Measurements from ENCODE around the gene RGPD6.
"Not testable (repeated sequence)": the region's sequence is repeated elsewhere in the genome, so short reads cannot be mapped to it uniquely, and the experiment has no call there.

RGPD6 gene
- 0.62 to 0.81 reads per million in 2 donors for total RNA-seq

DNA sequence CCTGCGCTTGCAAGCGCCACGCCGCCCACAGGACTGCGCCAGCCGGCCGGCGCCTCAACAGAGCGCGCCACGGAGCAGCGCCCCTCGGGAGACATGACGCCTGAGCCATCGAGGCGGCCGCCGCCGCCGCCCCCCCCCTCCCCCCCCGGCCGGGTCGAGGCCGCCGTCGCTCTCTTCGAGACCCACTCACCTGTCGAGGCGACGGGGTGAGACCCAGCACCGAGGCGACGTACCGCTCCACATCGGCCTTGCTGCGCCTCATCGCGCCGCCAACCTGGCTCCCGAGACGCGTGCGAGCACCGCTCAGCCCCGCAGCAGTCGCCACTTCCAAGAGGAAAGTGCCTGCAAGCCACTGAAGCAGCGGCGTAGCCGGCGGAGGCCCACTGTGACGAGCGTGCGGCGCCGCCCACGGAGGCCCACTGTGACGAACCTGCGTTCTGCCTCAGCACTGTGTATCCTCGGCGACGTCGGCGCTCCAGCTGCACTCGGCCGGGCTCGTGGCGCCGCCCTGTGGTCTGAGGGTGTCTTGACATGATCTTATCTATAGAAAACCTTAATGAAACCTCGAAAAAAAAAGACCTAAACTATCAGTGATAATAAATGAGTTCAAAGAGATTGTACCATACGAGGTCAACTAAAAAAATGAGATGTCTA, at the start of gene RGPD6:
Gene RGPD6 (minus strand): TSS at position 460 of the 654 bp plus-strand sequence. CDS start 198 bp downstream, at position 262.
- DNase-seq, result not testable (repeated sequence)

DNA sequence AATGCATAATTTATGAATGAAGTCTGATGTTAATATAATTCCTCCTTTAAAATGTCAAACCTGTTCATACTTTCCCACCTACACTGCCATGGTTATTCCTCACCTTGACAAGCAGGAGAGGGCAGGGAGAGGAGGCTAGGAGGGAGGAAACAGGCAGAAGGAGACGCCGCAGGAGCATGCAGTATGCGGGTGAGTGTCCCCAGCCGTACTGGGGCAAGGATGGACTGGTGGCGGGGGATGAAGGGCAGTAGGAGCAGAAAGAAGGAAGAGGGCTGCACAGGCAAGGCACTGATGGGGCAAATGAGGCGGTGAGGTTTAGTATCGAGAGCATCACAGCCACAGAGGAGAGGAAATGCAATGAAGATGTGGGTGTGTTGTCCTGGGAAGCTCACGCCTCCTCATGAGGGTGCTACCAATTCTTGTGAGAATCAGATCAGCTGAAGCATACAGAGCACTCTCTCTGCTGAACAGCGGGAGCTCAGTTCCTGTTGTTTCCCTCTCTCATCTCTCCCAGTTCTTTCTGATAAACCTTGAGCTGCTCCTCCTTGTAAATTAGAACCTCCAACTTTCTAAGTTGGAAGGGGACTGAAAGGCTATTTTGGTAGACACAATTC, 42.4 kb upstream of the RGPD6 start:
- not testable (repeated sequence) for DNase-seq

DNA sequence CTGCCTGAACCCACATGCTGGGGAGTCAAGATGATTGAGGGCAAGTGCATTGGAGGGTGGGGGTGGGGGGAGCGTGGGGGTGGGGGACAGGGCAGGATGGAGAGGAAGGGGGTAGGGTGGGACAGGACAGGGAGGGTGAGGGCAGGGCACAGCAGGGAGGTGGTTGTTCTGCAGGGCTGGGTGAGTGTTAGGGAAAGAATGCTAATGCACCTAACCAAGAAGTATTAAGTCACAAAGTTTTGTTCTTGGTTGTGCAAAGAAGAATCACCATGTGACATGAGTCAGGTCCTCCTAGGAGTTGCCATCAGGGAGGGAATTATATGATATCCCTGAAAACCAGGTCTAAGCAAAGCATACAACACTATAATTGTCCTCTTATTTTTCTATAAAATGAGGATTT, 36.9 kb upstream of the RGPD6 start:
- not testable (repeated sequence) for DNase-seq

DNA sequence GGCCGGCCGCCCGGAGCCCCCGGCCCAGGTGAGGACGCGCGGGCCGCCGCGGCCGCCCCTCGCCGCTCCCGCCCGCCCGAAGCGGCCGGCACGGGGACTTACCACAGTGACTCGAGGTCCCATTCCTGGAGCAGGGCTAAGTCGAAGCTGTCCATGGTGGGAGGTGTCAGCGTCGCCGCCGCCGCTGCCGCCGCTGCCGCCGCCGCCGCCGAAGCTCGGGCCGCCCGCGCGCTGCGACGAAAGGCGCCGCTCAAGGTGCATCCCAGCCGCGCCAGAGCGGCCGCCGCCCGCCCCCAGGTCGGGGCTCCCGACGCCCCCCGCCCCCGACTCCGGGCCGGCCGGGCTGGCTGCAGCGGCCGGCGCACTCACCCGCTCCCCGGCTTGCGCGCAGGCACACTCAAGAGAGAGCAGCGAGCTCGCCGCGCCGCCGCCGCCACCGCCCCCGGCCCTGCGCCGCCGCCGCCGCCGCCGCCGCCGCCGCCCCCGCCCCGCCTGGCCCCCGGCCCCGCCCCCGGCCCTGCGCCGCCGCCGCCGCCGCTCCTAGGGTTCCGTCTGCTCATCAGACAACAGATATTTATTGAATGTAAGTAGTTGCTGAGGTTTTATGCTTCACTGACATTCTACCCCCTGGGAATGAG, 33.7 kb upstream of the RGPD6 start:
- peak in 2 of 5 experiments; percentile 7 to 9 for DNase-seq

DNA sequence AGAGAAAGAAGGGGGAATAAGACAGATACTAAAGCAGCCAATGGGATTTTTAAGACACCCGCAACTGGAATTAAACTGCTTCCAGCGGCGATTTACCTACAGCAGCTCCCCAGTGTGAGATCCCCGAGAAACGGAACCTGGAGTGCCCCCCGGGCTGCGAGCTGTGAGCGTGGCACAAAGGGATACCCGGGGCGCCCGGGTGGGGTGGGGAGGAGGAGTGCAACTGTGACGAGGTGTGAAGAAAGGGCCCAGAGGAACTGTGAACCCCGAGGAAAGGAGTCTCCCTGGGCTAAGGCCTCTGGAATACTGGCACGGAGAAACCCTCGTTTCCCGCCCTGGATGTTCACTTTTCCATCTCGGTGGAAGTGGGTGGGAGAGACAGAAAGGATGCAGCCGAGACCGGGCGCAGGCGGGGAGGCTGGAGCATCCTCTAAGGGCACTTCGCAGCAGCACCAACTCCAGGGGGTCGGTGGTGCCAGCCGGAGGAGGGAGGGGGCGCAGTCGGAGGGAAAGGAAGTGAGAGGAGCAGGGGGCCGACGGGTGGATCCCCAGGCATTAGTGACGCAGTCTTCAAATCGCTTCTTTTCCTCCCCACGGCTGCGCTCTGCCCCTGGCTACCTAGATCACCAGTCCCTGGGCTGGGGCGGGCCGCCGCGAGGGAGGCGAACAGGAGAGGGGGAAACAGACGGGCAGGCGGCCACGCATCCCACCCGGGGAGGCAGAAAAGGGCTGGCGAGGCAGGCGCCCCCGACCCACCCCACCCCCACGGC, 33.0 kb upstream of the RGPD6 start:
- not testable (repeated sequence) for DNase-seq

DNA sequence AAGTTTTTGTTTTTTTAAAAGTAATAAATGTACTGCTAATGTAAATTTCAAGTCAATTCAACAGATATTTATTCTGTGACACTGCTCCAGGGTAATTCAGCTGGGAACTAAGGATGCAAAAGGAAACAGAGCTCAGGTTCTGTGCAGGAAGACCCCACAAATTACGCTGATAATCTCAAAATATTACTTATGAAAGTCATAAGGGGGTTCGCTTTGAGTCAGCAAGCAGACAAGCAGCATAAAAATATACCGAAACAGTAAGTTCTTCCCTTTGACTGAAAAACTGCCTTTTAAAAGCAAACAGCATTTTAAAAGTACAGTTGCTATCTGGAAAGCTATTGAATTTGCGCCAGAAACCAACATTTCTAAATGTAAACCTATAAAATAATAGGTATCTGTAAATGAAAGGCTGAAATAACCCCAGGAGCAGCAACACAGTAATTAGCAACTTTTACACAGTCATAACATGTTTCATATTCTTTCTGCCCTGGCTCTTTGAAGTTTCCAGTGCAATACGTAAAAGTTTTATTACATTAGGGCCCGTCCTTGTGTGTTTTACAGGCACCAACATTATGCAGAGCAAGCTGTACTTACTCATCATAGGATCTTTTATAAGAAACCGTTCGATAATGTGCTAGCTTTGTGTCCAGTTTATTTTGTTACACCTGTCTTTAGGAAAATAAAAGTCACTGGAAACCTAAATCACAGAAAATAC, 31.9 kb upstream of the RGPD6 start:
- not testable (repeated sequence) for DNase-seq

DNA sequence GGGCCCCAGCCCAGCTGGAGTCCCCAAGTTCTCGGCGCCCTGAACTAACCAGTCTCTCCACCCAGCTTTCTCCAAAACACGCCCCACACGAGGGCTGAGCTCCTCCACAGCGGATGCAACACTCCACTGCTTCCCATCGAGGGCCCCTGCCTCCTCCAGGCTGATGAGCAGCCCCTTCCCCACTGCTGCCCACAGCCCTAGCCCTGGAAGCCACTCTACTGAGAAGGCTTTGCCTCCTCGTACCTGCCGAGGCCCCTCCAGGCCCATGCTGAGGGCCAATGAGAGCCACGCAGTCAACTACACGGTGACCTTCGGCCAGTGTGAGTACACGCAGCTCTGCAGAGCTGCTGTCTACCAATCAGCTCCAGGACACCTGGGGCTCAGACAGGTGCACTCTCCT, 28.0 kb upstream of the RGPD6 start:
- DNase-seq, result not testable (repeated sequence)

DNA sequence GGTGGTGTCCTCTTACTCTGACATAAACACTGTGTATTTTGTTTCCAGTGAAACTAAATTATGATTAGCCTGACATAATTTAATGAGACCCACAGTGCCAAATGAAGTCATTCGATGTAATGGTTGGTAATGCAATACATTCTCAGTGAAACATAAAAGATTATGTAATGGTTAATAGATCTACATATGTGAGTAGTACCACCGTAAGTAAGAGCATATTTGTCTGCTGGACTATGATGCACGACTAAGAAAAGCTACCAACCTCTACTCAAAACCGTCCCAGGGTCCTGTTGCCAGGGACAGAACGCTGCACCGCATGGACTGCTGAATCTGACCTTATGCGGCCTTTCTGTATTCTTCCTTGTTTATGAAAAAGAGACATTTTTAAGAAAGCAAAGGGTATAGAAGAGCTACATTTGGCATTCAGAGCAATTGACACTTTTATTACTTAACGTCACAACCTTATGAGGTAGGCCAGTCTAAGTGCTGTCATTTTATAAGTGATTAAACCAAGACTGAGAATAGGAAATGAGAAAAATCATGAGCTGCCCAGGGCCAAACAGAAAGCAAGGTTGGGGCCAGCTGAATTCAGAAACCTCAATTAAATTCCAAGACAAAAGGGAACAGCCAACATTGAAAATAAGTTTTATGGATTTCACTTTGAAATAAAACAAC, 27.0 kb upstream of the RGPD6 start:
- not testable (repeated sequence) for DNase-seq

DNA sequence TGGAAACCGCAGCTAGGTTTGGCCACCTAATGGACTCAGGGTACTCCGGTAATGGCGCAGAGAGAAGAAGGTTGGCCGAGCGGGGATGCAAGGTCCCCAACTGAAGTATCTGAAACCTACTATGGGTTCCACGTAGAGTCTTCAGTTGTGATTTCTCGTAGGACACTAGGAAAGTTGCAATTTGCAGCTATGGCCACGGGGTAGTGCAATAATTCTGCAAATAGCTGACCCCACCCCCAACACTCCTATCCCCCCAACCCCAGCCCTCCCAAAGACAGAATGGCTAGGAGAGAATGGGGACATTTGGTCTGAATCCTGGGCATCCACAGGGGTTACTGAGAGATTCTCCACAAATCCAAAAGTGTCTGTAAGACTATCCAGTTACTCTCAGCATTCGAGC, 25.1 kb upstream of the RGPD6 start:
- DNase-seq, result not testable (repeated sequence)

DNA sequence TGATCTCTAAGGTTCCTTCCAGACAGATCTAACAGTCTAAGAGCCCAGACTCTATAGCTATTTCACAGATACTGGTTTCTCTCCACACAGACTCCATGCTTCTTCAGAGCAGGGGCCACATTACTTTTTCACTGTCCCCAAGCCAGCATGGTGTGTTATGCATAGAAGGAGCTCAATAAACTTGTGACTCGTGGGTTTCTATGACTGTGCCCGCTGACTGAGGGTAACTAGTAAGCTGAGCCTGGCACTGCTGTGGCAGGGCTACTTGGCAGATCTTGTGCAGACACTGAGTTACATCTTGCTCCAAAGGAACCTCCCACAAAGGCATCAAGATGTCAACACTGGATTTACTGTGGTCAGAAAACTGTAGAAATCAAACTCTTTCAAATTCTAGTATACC, 15.0 kb upstream of the RGPD6 start:
- not testable (repeated sequence) for DNase-seq

DNA sequence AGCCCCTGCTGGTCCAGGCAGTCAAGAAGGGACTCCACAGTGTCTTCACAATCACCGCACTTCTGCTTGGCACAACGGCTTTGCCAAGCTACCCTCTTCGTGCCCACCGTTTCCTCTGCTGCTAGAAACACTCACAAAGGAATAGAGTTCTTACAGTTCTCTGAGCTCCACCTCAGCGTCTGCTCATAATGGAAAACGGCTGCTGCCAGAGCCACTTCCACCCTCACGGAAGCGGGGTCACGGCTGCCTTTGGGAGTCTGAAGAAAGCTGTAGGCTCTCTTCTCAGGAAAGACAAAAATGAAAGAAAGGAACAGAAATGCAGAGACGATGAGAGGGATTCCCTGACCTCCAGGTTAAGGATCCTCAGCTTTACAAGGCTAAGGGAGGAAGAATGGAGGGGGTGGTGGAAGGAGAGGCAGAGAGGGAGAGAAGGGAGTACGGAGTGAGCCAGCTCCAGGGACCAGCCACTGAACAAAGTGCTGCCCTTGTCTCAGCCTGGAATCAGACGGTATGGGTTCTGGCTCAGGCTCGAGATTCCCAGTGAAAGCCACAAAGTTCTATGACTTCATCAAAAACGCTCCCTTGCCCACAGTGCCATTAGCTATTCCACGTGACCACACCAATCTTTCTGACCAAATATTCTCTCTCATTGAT, 12.8 kb upstream of the RGPD6 start:
- not testable (repeated sequence) for DNase-seq

DNA sequence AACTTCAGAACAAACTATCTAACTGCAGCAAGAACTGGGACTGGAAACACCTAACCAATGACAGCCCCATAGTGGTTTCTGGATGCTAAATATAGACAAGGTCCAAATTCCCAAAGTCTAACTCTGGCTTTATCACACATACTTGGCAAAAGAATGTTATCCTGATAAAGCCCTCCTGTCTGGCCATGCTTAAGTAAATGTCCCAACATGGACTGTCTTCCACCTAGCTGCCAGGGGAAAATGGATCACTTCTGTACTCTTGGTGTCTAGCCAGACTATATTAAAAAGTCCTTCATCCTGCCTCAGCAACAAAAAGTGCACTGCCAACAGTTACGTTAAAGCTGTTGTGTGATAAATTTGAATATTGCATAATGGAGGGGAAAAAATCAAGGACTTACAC, 11.5 kb upstream of the RGPD6 start:
- not testable (repeated sequence) for DNase-seq

DNA sequence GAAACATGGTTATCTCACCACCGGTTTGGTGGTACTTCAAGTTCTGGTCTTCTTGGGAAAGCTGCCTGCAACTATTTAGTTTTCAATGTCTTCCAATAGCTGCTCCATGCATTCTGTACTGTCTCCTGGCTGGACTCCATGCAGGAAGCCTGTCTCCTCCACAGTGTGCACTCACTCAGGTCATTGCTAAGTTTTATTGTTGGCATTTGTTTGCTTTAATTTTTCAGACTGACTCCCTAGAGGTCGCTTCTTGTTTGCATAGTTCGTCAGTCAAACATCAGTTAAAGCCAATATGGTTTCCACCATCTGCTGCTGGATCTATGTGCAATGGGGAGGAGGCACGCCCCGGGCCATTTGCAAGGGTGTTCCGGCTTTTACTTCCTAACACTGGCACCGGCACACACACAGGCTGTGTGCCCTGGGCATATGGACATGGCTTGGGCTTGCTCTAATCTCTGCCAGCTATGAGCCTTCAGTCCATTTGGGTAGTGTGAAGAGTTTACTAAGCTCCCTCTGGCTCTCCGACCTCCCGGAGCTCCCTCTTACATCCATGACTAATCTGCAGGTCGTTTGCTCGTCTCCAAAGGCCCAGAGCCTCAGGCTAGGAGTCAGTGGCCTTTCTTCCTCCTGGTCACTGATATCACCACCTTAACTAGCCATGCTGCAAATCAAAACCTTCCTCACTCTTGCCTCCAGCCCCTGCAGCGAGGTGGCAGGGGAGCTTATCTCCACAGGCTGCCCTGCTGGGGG, 2.4 kb upstream of the RGPD6 start:
- not testable (repeated sequence) for DNase-seq

DNA sequence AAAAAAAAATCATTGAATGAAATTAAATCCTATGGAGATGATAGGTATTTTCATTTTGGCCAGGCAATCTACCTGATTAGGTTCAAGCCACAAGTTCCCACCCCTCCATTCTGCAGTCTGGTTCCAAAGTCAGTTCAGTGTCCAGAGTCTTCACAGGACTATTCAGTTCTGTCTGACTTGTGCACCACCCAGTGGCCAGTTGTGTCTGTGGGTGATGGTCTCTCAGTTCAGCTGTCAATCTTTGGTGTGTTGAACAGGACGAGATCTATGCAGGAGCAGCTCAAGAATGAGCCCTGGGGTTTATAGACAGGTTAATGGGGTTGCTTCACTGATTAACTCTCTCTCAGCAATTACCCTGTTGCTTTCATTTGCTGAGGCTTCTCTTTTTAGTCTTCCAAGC, 1.4 kb upstream of the RGPD6 start:
- not testable (repeated sequence) for DNase-seq

DNA sequence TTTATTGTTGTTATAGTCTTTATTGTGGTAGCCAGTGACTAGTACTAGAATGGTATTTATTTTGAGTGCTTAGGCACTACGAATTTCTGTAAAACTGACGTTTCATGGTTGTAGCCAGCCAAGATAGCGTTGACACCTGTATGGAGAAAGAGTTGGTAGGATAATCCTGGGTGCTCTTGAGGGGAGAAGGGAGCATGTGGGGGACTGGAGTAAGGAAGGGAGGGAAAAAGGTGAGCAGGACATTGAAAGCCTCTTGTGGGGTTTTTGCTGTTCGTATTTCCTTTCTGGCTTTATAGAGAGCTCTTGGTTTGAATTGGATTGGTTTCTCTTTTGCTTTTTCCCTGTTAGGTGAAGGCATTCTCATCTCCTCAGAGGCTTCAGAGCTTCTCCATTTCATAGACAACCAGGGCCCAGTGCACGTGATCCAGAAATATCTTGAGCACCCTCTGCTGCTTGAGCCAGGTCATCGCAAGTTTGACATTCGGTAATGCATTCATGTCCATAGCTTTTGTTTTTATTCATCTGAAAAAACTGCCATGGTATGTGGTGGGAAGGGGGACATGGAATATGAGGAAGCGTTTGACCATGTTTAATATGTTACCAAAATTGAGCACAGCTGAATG, 77.2 kb downstream of the RGPD6 start:
- DNase-seq, result not testable (repeated sequence)

DNA sequence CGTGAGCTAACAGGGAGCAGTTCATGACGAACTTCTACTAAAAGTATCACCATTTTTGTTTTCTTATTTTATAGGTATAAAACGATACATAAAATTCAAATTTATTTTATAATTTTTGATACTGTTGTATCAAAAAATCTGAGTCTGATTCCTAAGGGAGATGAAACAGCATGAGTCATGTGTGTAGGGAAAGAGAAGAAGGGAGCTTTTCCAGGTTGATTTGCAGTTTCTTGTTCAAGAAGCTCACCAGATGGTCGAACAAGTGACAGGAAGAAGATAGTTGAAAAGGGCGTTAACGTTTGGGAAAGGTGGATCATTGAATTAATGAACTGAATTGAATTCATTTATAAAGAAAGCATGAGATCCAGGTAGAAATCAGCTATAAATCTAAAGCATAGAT, 81.0 kb downstream of the RGPD6 start:
- not testable (repeated sequence) for DNase-seq

DNA sequence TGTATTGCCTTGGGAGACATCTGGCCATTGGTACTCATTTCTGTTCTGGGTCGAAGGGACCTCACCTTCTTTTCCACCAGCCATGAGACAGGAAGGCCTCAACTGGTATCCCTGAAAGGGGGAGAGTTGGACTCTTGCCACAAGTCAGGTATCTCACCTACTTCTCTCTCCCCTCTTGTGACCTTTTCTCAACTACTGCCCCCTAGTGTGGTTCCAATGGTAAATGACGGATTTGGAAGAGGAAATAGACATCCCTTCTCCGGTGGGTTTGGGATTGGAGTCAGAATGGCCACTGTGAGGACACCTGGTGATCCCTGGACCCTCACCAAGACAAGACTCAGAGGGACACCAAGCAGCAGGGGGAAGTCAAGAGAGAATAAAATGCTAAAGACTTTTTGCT, 82.5 kb downstream of the RGPD6 start:
- DNase-seq, result not testable (repeated sequence)

DNA sequence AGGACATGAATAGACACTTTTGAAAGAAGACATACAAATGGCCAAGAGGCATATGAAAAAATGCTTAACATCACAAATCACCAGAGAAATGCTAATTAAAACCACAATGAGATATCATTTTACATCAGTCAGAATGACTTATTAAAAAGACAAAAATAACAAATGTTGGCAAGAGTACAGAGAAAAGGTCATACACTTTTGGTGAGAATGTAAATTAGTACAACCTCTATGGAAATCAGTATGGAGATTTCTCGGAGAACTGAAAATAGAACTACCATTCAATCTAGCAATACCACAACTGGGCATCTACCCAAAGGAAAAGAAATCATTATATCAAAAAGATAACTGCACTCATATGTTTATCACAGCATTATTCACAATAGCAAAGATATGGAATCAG, 88.0 kb downstream of the RGPD6 start:
- not testable (repeated sequence) for DNase-seq

DNA sequence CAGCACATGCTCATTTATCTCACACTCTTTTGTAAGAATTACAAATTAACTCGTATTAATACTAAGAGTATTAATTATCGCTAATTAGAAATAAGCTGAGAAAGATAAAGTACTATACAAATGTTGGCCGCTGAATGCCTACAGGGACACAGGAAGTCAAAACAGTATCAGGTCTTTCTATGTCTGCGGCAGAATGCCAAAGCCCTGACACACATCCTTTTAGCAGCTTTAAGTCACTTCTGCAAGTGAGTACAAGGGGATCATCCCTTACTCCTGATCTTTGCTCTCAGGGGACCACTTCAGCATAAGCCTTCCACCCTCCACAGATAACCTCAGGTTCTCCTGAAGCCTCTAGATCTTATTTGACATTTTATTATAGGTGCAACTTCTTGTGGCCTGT, 94.3 kb downstream of the RGPD6 start:
- not testable (repeated sequence) for DNase-seq

DNA sequence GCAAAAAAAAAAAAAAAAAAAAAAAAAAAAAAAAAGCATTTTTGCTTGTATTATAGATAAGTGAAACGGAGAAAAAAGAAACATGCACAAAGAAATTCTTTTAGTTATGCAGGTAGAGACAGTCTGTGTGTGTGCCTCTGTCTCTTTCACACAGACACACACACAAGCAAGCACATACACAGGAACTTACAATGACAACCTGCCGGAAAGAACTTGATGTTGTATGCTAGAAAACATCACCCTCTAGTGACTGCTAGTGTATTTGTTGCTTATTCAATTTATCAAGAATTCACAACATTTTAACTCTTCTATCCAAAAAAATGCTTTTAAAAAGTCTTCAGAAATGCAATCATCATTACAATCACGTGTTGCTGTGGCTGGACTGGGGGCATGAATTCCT, 95.8 kb downstream of the RGPD6 start:
- not testable (repeated sequence) for DNase-seq

Measured in T-helper 2 cell (primary cell).